CD14-positive monocyte (primary cell): Measurements from ENCODE around the gene MYO7A. TPM values are rescaled to one million over a fixed set of nuclear protein-coding genes. Genes with fewer than 3 reads are reported as not detected.

Experiments
- DNase-seq, 3 donors: peaks; one replicate each; pipeline ENCODE4 v3.0.0-alpha.2; 2011 to 2022
- H2AFZ ChIP-seq: 2 replicates; pipeline ENCODE4 v1.6.0; 2012; ENCODE audit warnings: mild to moderate bottlenecking, low read depth, low read length, inconsistent platforms; ENCODE audit not compliant: insufficient read depth, poor library complexity, severe bottlenecking
- H3K27ac ChIP-seq, 2 donors: 1 replicate in 1 of 2; 2 replicates in 1 of 2; pipeline ENCODE4 v1.5.1; 2012 to 2013; ENCODE audit warnings: low read length in 2 of 2, control low read depth in 1 of 2, inconsistent platforms in 1 of 2, low read depth in 1 of 2, mild to moderate bottlenecking in 1 of 2
- H3K27me3 ChIP-seq, 2 donors: one replicate each; pipeline versions ENCODE4 v1.6.0 to v1.6.1; 2011 to 2013; ENCODE audit warnings: low read length in 2 of 2; ENCODE audit not compliant: control insufficient read depth in 2 of 2, insufficient read depth in 2 of 2
- H3K36me3 ChIP-seq, 2 donors: replicated peaks in 1 of 2; 1 replicate in 1 of 2; 2 replicates in 1 of 2; pipeline versions ENCODE4 v1.5.1 to v1.6.1; 2012 to 2013; ENCODE audit warnings: low read length in 2 of 2, control low read depth in 1 of 2, inconsistent platforms in 1 of 2, mild to moderate bottlenecking in 1 of 2; ENCODE audit not compliant: insufficient read depth in 2 of 2, control insufficient read depth in 1 of 2
- H3K4me1 ChIP-seq, 2 donors: 1 replicate in 1 of 2; 2 replicates in 1 of 2; pipeline versions ENCODE4 v1.5.1 to v1.6.1; 2012 to 2013; ENCODE audit warnings: low read length in 2 of 2, control low read depth in 1 of 2, inconsistent platforms in 1 of 2, mild to moderate bottlenecking in 1 of 2, moderate library complexity in 1 of 2; ENCODE audit not compliant: insufficient read depth in 2 of 2, control insufficient read depth in 1 of 2
- H3K4me2 ChIP-seq: replicated peaks from 2 replicates; pipeline ENCODE3; 2012; ENCODE audit warnings: low read length, moderate library complexity, mild to moderate bottlenecking; ENCODE audit not compliant: poor library complexity, severe bottlenecking; ENCODE audit errors: extremely low read depth
- H3K4me3 ChIP-seq, 3 experiments: fragments of 200-600 bp in 1 of 3; sonication (generic) in 1 of 3; replicated peaks in 1 of 3; 1 replicate in 2 of 3; 2 replicates in 1 of 3; pipeline ENCODE4 v1.5.1; 2011 to 2013; ENCODE audit warnings: low read length in 3 of 3, mild to moderate bottlenecking in 3 of 3, control low read depth in 2 of 3, low read depth in 2 of 3, inconsistent platforms in 1 of 3, moderate library complexity in 1 of 3
- H3K79me2 ChIP-seq: 2 replicates; pipeline ENCODE4 v1.6.0; 2012; ENCODE audit warnings: mild to moderate bottlenecking, control low read depth, inconsistent platforms, low read length, moderate library complexity; ENCODE audit not compliant: insufficient read depth
- H3K9ac ChIP-seq: 2 replicates; pipeline ENCODE4 v1.6.0; 2017; ENCODE audit warnings: low read length, mild to moderate bottlenecking; ENCODE audit not compliant: insufficient read depth, poor library complexity, severe bottlenecking
- H3K9me3 ChIP-seq, 2 donors: replicated peaks in 1 of 2; 1 replicate in 1 of 2; 2 replicates in 1 of 2; pipeline versions ENCODE4 v1.5.1 to v1.6.1; 2012 to 2013; ENCODE audit warnings: low read length in 2 of 2, control low read depth in 1 of 2; ENCODE audit not compliant: control insufficient read depth in 1 of 2, insufficient read depth in 1 of 2
- H4K20me1 ChIP-seq: 2 replicates; pipeline ENCODE4 v1.6.0; 2012; ENCODE audit warnings: mild to moderate bottlenecking, low read length, control low read depth, moderate library complexity; ENCODE audit not compliant: insufficient read depth
- H3K27ac Mint-ChIP-seq, 7 donors: one replicate each; pipeline ENCODE4 v1.8.0; 2020; ENCODE audit warnings: mild to moderate bottlenecking in 7 of 7, mixed read lengths in 7 of 7, moderate library complexity in 6 of 7, inconsistent platforms in 2 of 7
- H3K27me3 Mint-ChIP-seq, 3 donors: one replicate each; pipeline ENCODE4 v1.8.0; 2021 to 2022; ENCODE audit warnings: low read depth in 3 of 3, mild to moderate bottlenecking in 3 of 3, mixed read lengths in 3 of 3, moderate library complexity in 3 of 3, inconsistent platforms in 1 of 3
- H3K36me3 Mint-ChIP-seq, 2 donors: one replicate each; pipeline ENCODE4 v1.8.0; 2020; ENCODE audit warnings: mixed read lengths in 2 of 2, inconsistent platforms in 1 of 2, mild to moderate bottlenecking in 1 of 2
- H3K4me1 Mint-ChIP-seq: one replicate; pipeline ENCODE4 v1.8.0; 2020; ENCODE audit warnings: mild to moderate bottlenecking, mixed read lengths
- H3K4me3 Mint-ChIP-seq, 2 donors: one replicate each; pipeline ENCODE4 v1.8.0; 2020; ENCODE audit warnings: mild to moderate bottlenecking in 2 of 2, mixed read lengths in 2 of 2, moderate library complexity in 1 of 2
- H3K9me3 Mint-ChIP-seq, 7 donors: one replicate each; pipeline ENCODE4 v1.8.0; 2020 to 2022; ENCODE audit warnings: mixed read lengths in 7 of 7, mild to moderate bottlenecking in 6 of 7, moderate library complexity in 6 of 7, inconsistent platforms in 2 of 7
- WGBS: methylation state at CpG from one replicate; pipeline ENCODE4 v1.1.5; 2013; ENCODE audit warnings: missing lambda C conversion rate; ENCODE audit not compliant: insufficient coverage; 5-methylcytosine and 5-hydroxymethylcytosine counted together
- intact Hi-C, 2 donors: fragments of 100-400 bp; cut with micrococcal nuclease; formaldehyde crosslinking; loops; one replicate each; pipeline versions ENCODE4 v1.15.0 to v1.15.1; 2023
- polyA plus RNA-seq, 3 donors: library from polyadenylated mRNA; depleted of rRNA in 1 of 3; unstranded in 2 of 3; stranded (reverse) in 1 of 3; fragments of 300-500 nt in 2 of 3; fragments of >200 nt in 1 of 3; fragmentation: Illumina TruSeq in 2 of 3; gene quantifications; 1 replicate in 2 of 3; 2 replicates in 1 of 3; pipeline ENCODE4 v1.2.3, GENCODE V29; 2012 to 2021
- TF ChIP-seq, protein P1 (sequence below): fragments of 200-600 bp; IDR thresholded peaks from one replicate; pipeline ENCODE4 v1.8.0; 2022; ENCODE audit warnings: antibody characterized with exemption, mild to moderate bottlenecking

MYO7A gene
- polyA plus RNA-seq, 3 donors = 3.5 to 7.8 (median 3.6) TPM

DNA sequence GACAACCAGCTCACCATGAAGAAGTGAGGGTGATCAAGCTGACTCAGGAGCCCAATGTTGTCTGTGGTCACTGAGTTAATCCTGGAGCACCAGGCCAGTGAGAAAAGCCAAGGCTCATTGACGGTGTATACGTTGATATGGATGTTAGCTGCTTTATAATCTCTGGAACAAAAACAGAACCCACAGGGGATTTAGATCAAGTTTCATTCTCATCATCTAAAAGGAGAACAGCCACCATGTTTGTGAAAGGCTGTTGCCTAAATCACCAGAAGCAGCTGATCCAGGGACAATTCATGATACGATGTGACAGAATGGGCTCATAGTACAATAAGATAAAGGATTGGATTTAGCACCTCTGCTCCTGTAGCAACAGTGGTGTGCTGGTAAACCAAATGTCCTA, 105.0 kb downstream of the MYO7A start:
- Histone ChIP-seq H3K9ac (no peak overlapping the region), H4K20me1 (no peaks in the 10 kb centered on the region), H3K36me3 (no peaks in the 10 kb centered on the region), H3K4me3 (no peak overlapping the region), H3K79me2 (no peaks in the 10 kb centered on the region), H3K27ac (no peak overlapping the region), H3K9me3 (no peaks in the 10 kb centered on the region), H3K4me1 (no peaks in the 10 kb centered on the region), H3K4me2 (no peak overlapping the region), H3K27me3 (no peaks in the 10 kb centered on the region), H2AFZ (no peak overlapping the region)
- Mint-ChIP-seq H3K4me1 (no peaks in the 10 kb centered on the region), H3K36me3 (no peaks in the 10 kb centered on the region), H3K27ac (no peak overlapping the region), H3K27me3 (peaks cover 0 to 2% (median 2%) of the 10 kb centered on the region in 3 donors), H3K4me3 (no peak overlapping the region), H3K9me3 (no peaks in the 10 kb centered on the region)
- WGBS = 100% methylated on average over 1 of the region's 3 CpGs
- intact Hi-C loops = no loop called here
- TF ChIP-seq, protein P1, sequence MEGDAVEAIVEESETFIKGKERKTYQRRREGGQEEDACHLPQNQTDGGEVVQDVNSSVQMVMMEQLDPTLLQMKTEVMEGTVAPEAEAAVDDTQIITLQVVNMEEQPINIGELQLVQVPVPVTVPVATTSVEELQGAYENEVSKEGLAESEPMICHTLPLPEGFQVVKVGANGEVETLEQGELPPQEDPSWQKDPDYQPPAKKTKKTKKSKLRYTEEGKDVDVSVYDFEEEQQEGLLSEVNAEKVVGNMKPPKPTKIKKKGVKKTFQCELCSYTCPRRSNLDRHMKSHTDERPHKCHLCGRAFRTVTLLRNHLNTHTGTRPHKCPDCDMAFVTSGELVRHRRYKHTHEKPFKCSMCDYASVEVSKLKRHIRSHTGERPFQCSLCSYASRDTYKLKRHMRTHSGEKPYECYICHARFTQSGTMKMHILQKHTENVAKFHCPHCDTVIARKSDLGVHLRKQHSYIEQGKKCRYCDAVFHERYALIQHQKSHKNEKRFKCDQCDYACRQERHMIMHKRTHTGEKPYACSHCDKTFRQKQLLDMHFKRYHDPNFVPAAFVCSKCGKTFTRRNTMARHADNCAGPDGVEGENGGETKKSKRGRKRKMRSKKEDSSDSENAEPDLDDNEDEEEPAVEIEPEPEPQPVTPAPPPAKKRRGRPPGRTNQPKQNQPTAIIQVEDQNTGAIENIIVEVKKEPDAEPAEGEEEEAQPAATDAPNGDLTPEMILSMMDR = no peak
- DNase-seq = no peak

DNA sequence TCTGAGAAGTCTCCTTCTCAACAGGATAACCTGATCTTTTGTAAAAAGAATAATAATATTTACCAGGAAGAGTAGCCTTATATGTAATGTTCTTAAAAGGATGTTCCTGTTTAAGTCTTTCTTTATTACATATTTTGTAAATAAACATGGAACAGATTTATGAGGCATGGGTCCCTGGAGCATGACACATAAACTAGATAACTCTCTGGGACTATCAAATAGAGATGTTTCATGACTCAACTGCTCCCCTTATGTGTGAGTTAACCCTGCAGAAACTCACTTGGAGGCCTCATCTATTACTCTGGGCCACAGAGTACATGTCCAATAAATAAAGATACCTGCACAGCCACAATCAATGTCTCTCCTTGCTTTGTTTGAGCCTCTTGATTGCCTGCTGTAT, 108.9 kb downstream of the MYO7A start:
- Histone ChIP-seq H3K36me3 (no peaks in the 10 kb centered on the region), H2AFZ (no peak overlapping the region), H3K9ac (no peak overlapping the region), H3K27ac (no peak overlapping the region), H3K9me3 (no peaks in the 10 kb centered on the region), H3K27me3 (no peaks in the 10 kb centered on the region), H3K4me2 (no peak overlapping the region), H4K20me1 (no peaks in the 10 kb centered on the region), H3K79me2 (no peaks in the 10 kb centered on the region), H3K4me1 (no peaks in the 10 kb centered on the region), H3K4me3 (no peak overlapping the region)
- H3K4me1 Mint-ChIP-seq = no peaks in the 10 kb centered on the region
- no peak overlapping the region for H3K4me3 Mint-ChIP-seq
- H3K27ac Mint-ChIP-seq = no peak overlapping the region
- H3K27me3 Mint-ChIP-seq = peaks cover 0 to 3% (median 3%) of the 10 kb centered on the region in 3 donors
- H3K9me3 Mint-ChIP-seq = peaks cover 0 to 4% (median 2%) of the 10 kb centered on the region in 7 donors
- no peaks in the 10 kb centered on the region for H3K36me3 Mint-ChIP-seq
- TF ChIP-seq, protein P1 = no peak
- intact Hi-C loops = no loop called here
- no peak for DNase-seq
